GM12878 (cell line): ENCODE results near the gene MYO7B. TPM values are rescaled to one million over a fixed set of nuclear protein-coding genes. Genes with fewer than 3 reads are reported as not detected.

Source experiments
- ATAC-seq: fragments of 200-7000 bp; cut with Tn5 transposase; 3 replicates; pipeline ENCODE4 v1.9.1; 2020; ENCODE audit warnings: mild to moderate bottlenecking, moderate library complexity
- BruUV-seq: library from RNA; stranded (reverse); fragments of 400-500 nt; replicated peaks from 2 replicates; lab custom pipeline; 2021; lab: Mats Ljungman, UMichigan
- CTCF ChIA-PET: fragments of 300-600 bp; sonication (Branson Sonifier 250); formaldehyde crosslinking; extraction: SDS; loops from one replicate; lab custom pipeline; 2021; ENCODE audit warnings: inconsistent platforms; lab: Yijun Ruan, JAX
- POLR2A ChIA-PET: fragments of 350-600 bp; formaldehyde crosslinking; extraction: SDS; loops from one replicate; lab custom pipeline; 2021; ENCODE audit warnings: inconsistent platforms; lab: Charles Lee
- RAD21 ChIA-PET: fragments of 300-600 bp; sonication (Branson Sonifier 250); formaldehyde crosslinking; loops from one replicate; lab custom pipeline; 2023; ENCODE audit warnings: antibody characterized with exemption; ENCODE audit not compliant: unreplicated experiment; lab: Charles Lee
- SMC1A ChIA-PET: fragments of 300-600 bp; sonication (Branson Sonifier 250); formaldehyde crosslinking; loops from one replicate; lab custom pipeline; 2023; ENCODE audit not compliant: unreplicated experiment, uncharacterized antibody; lab: Charles Lee
- DNase-seq: peaks from one replicate; pipeline ENCODE4 v3.0.0-alpha.2; 2011; ENCODE audit warnings: low read depth, low spot score
- FAIRE-seq: peaks from 3 replicates; lab custom pipeline; 2011; peaks lifted over from hg19 to GRCh38; lab: Jason Lieb, UNC
- H2AFZ ChIP-seq: 2 replicates; pipeline ENCODE4 v1.6.0; 2011; ENCODE audit warnings: low read depth, low read length, control low read depth; ENCODE audit not compliant: control insufficient read depth
- H3K27ac ChIP-seq: 2 replicates; pipeline ENCODE4 v1.5.1; 2011; ENCODE audit warnings: control low read depth; ENCODE audit not compliant: control insufficient read depth, insufficient read depth
- H3K27me3 ChIP-seq, 2 experiments: replicated peaks in 1 of 2; 2 replicates each; pipeline versions ENCODE4 v1.6.0 to v1.6.1; 2011; ENCODE audit warnings: low read length in 1 of 2; ENCODE audit not compliant: control insufficient read depth in 2 of 2, insufficient read depth in 2 of 2
- H3K36me3 ChIP-seq, 2 experiments: 2 replicates each; pipeline ENCODE4 v1.5.1; 2011; ENCODE audit warnings: low read length in 1 of 2; ENCODE audit not compliant: control insufficient read depth in 2 of 2, insufficient read depth in 2 of 2
- H3K4me1 ChIP-seq: 2 replicates; pipeline ENCODE4 v1.6.1; 2011; ENCODE audit warnings: mild to moderate bottlenecking, low read length, moderate library complexity, mixed read lengths; ENCODE audit not compliant: control insufficient read depth, insufficient read depth
- H3K4me2 ChIP-seq: 2 replicates; pipeline ENCODE4 v1.6.0; 2011; ENCODE audit warnings: control low read depth; ENCODE audit not compliant: control insufficient read depth, insufficient read depth
- H3K4me3 ChIP-seq: fragments of 200-600 bp; sonication (generic); 2 replicates; pipeline ENCODE4 v1.5.1; 2016
- H3K79me2 ChIP-seq: 2 replicates; pipeline ENCODE4 v1.6.0; 2011; ENCODE audit warnings: low read length; ENCODE audit not compliant: control insufficient read depth, insufficient read depth
- H3K9ac ChIP-seq: 2 replicates; pipeline ENCODE4 v1.8.0; 2011; ENCODE audit warnings: low read length, control low read depth, mixed read lengths; ENCODE audit not compliant: control insufficient read depth, insufficient read depth
- H3K9me3 ChIP-seq: replicated peaks from 3 replicates; pipeline ENCODE4 v1.5.1; 2011; ENCODE audit warnings: mild to moderate bottlenecking, low read length; ENCODE audit not compliant: control insufficient read depth, insufficient read depth
- H4K20me1 ChIP-seq: 2 replicates; pipeline ENCODE4 v1.6.0; 2011; ENCODE audit not compliant: control insufficient read depth, insufficient read depth
- EP300 ChIP-seq, 2 experiments: fragments of 150-350 bp in 1 of 2; IDR thresholded peaks; 2 replicates each; pipeline ENCODE4 v1.6.1; 2011 to 2012; ENCODE audit warnings: low read depth in 2 of 2, low read length in 2 of 2, borderline replicate concordance in 1 of 2, improper control_type of control experiment in 1 of 2, inconsistent platforms in 1 of 2; ENCODE audit not compliant: control insufficient read depth in 1 of 2
- STAT3 ChIP-seq: IDR thresholded peaks from 2 replicates; pipeline ENCODE4 v1.6.1; 2011; ENCODE audit warnings: low read depth, low read length, improper control_type of control experiment
- WGBS: methylation state at CpG from one replicate; pipeline ENCODE4 v1.1.6; 2016; ENCODE audit warnings: low lambda C conversion rate; ENCODE audit not compliant: insufficient replicate concordance, insufficient coverage; ENCODE audit errors: missing lambda C conversion rate; 5-methylcytosine and 5-hydroxymethylcytosine counted together
- in situ Hi-C: fragments of 300-500 bp; cut with MboI; formaldehyde crosslinking; loops from 9 replicates; pipeline ENCODE4 v1.14.3; 2018; ENCODE audit warnings: mixed read lengths
- intact Hi-C: fragments of 100-400 bp; cut with micrococcal nuclease; formaldehyde crosslinking; loops from one replicate; pipeline ENCODE4 v1.14.2; 2022; ENCODE audit not compliant: unreplicated experiment
- polyA plus RNA-seq, 11 experiments: library from polyadenylated mRNA; depleted of rRNA in 4 of 11; unstranded in 6 of 11; stranded (reverse) in 5 of 11; fragments of >200 nt; fragmentation: Nextera tagmentation in 4 of 11; fragmentation: Illumina TruSeq in 1 of 11; extraction: Ambion mirVana in 4 of 11; extraction: Trizol in 1 of 11; gene quantifications; 1 replicate in 1 of 11; 2 replicates in 10 of 11; pipeline versions ENCODE4 v1.2.1 to v1.2.3, GENCODE V29; 2011 to 2016; ENCODE audit warnings: inconsistent platforms in 2 of 11, missing spikeins in 2 of 11, low read depth in 1 of 11
- total RNA-seq, 4 experiments: library from RNA; depleted of rRNA in 3 of 4; stranded (reverse); fragments of >200 nt in 3 of 4; fragmentation: Illumina TruSeq in 1 of 4; extraction: Trizol in 1 of 4; gene quantifications; 2 replicates each; pipeline versions ENCODE4 v1.2.1 to v1.2.3, GENCODE V29; 2013 to 2021
- TF ChIP-seq, protein P1 (sequence below): fragments of 450-650 bp; IDR thresholded peaks from 2 replicates; pipeline ENCODE4 v1.6.1; 2017; ENCODE audit warnings: mild to moderate bottlenecking, low read depth, inconsistent platforms; ENCODE audit not compliant: poor library complexity, severe bottlenecking

MYO7B gene
- total and polyA plus RNA-seq, 10 of the 15 experiments (the other 5 are each of a cell fraction or from before 2014, with no cell fraction given), result 0.08 to 4.8 (median 1.2) TPM

- H3K9me3 ChIP-seq, result no peaks in the 10 kb centered on the region
- H3K4me3 ChIP-seq, result no peak overlapping the region
- RAD21 ChIA-PET, result no interaction called here
- H2AFZ ChIP-seq, result no peak overlapping the region
- TF ChIP-seq EP300 (IDR thresholded peaks at IDR 0.05; ENCODE audit: borderline replicate concordance in 1 of 2, control insufficient read depth in 1 of 2, low read depth in 2 of 2, low read length in 2 of 2) (no peak), STAT3 (no peak)
- TF ChIP-seq, protein P1, sequence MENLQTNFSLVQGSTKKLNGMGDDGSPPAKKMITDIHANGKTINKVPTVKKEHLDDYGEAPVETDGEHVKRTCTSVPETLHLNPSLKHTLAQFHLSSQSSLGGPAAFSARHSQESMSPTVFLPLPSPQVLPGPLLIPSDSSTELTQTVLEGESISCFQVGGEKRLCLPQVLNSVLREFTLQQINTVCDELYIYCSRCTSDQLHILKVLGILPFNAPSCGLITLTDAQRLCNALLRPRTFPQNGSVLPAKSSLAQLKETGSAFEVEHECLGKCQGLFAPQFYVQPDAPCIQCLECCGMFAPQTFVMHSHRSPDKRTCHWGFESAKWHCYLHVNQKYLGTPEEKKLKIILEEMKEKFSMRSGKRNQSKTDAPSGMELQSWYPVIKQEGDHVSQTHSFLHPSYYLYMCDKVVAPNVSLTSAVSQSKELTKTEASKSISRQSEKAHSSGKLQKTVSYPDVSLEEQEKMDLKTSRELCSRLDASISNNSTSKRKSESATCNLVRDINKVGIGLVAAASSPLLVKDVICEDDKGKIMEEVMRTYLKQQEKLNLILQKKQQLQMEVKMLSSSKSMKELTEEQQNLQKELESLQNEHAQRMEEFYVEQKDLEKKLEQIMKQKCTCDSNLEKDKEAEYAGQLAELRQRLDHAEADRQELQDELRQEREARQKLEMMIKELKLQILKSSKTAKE, result no peak
- intact Hi-C loops, result no loop called here
- H3K27ac ChIP-seq, result no peak overlapping the region
- SMC1A ChIA-PET, result no interaction called here
- ATAC-seq (no peak), DNase-seq (no peak), FAIRE-seq (no peak)
- in situ Hi-C loops, result no loop called here
- no peak overlapping the region for H3K9ac ChIP-seq
- POLR2A ChIA-PET, result no interaction called here
- no peaks in the 10 kb centered on the region for H3K4me1 ChIP-seq
- H3K4me2 ChIP-seq, result no peak overlapping the region
- peaks cover 5 to 10% of the 10 kb centered on the region in 2 experiments; a peak in 3 of 4 replicates for H3K27me3 ChIP-seq
- no peaks in the 10 kb centered on the region for H3K36me3 ChIP-seq
- WGBS, result 52% methylated on average over 7 of the region's 7 CpGs
- no TSS peak for BruUV-seq
- H3K79me2 ChIP-seq, result no peaks in the 10 kb centered on the region
- CTCF ChIA-PET, result no interaction called here
- no peaks in the 10 kb centered on the region for H4K20me1 ChIP-seq
Measured at GRCh38 chr2:127669056-127669455, 133.6 kb downstream of the MYO7B start.
